Smooth muscle cell (in vitro differentiated cells): Measurements from ENCODE around the gene HIVEP3. TPM values are rescaled to one million over a fixed set of nuclear protein-coding genes. Genes with fewer than 3 reads are reported as not detected.

Experiments
- DNase-seq: peaks from one replicate; lab custom pipeline; 2025; ENCODE audit not compliant: unreplicated experiment; lab: John Stamatoyannopoulos, UW
- H2AFZ ChIP-seq: fragments of 200-600 bp; sonication (generic); 2 replicates; pipeline ENCODE4 v1.6.0; 2016; ENCODE audit warnings: antibody characterized with exemption, low read depth, mild to moderate bottlenecking
- H3F3A ChIP-seq: fragments of 200-600 bp; sonication (generic); 2 replicates; pipeline ENCODE4 v1.6.0; 2017; ENCODE audit warnings: antibody characterized with exemption, low read depth
- H3K27ac ChIP-seq: fragments of 200-600 bp; sonication (generic); 2 replicates; pipeline ENCODE4 v1.5.1; 2016; ENCODE audit warnings: low read depth, mild to moderate bottlenecking
- H3K27me3 ChIP-seq: fragments of 200-600 bp; sonication (generic); 2 replicates; pipeline ENCODE4 v1.6.1; 2016; ENCODE audit warnings: low read depth, mild to moderate bottlenecking
- H3K36me3 ChIP-seq: fragments of 200-600 bp; sonication (generic); 2 replicates; pipeline ENCODE4 v1.5.1; 2016; ENCODE audit warnings: low read depth
- H3K4me1 ChIP-seq: fragments of 200-600 bp; sonication (generic); 2 replicates; pipeline ENCODE4 v1.5.1; 2016; ENCODE audit warnings: low read depth
- H3K4me2 ChIP-seq: fragments of 200-600 bp; sonication (generic); 2 replicates; pipeline ENCODE4 v1.6.0; 2016; ENCODE audit warnings: mild to moderate bottlenecking
- H3K4me3 ChIP-seq: fragments of 200-600 bp; sonication (generic); 2 replicates; pipeline ENCODE4 v1.5.1; 2016; ENCODE audit warnings: mild to moderate bottlenecking
- H3K79me2 ChIP-seq: fragments of 200-600 bp; sonication (generic); 2 replicates; pipeline ENCODE4 v1.6.0; 2016; ENCODE audit warnings: low read depth, mild to moderate bottlenecking
- H3K9ac ChIP-seq: fragments of 200-600 bp; sonication (generic); 2 replicates; pipeline ENCODE4 v1.6.0; 2016; ENCODE audit warnings: low read depth
- H3K9me3 ChIP-seq: fragments of 200-600 bp; sonication (generic); replicated peaks from 2 replicates; pipeline ENCODE4 v1.5.1; 2016; ENCODE audit warnings: low read depth
- H4K20me1 ChIP-seq: fragments of 200-600 bp; sonication (generic); 2 replicates; pipeline ENCODE4 v1.6.0; 2016; ENCODE audit warnings: low read depth
- CTCF ChIP-seq: fragments of 200-600 bp; sonication (generic); IDR thresholded peaks from 2 replicates; pipeline ENCODE4 v1.5.1; 2017; ENCODE audit warnings: borderline replicate concordance, mild to moderate bottlenecking, antibody characterized with exemption; ENCODE audit not compliant: insufficient read depth, poor library complexity, severe bottlenecking
- WGBS: methylation state at CpG from one replicate; pipeline ENCODE4 v1.1.7; 2016; ENCODE audit warnings: low lambda C conversion rate; 5-methylcytosine and 5-hydroxymethylcytosine counted together
- polyA plus RNA-seq: library from polyadenylated mRNA; unstranded; fragments of >200 nt; fragmentation: Nextera tagmentation; extraction: Ambion mirVana; gene quantifications from 2 replicates; pipeline ENCODE4 v1.2.1, GENCODE V29; 2016
- total RNA-seq: library from RNA; depleted of rRNA; stranded (reverse); fragments of >200 nt; gene quantifications from 2 replicates; pipeline ENCODE4 v1.2.3, GENCODE V29; 2014

The HIVEP3 gene
- total and polyA plus RNA-seq, 2 experiments from 2014 or later, result 2.1 to 6.4 TPM

- no peak for DNase-seq
- H3K27ac ChIP-seq, result peak overlapping the region; percentile 97
- no peaks in the 10 kb centered on the region for H4K20me1 ChIP-seq
- no peaks in the 10 kb centered on the region for H3K27me3 ChIP-seq
- peaks cover 47% of the 10 kb centered on the region for H3K79me2 ChIP-seq
- H3K36me3 ChIP-seq, result no peaks in the 10 kb centered on the region
- H3K4me2 ChIP-seq, result peak overlapping the region; percentile 57
- no peak overlapping the region for H3K4me3 ChIP-seq
- WGBS, result 69% methylated on average over 11 of the region's 12 CpGs
- no peaks in the 10 kb centered on the region for H3K9me3 ChIP-seq
- no peaks in the 10 kb centered on the region for H3K4me1 ChIP-seq
- no peaks in the 10 kb centered on the region for H3F3A ChIP-seq
- TF ChIP-seq CTCF, result no peak
- H2AFZ ChIP-seq, result no peak overlapping the region
- no peak overlapping the region for H3K9ac ChIP-seq
These were observed 278.5 kb downstream of the HIVEP3 start for GRCh38 chr1:41640141-41640751.

- H3K27me3 ChIP-seq, result no peaks in the 10 kb centered on the region
- H3K27ac ChIP-seq, result peak overlapping the region; percentile 97
- DNase-seq, result no peak
- peak overlapping the region; percentile 87 for H3K9ac ChIP-seq
- no peaks in the 10 kb centered on the region for H3K4me1 ChIP-seq
- TF ChIP-seq CTCF, result no peak
- peak overlapping the region; percentile 57 for H3K4me2 ChIP-seq
- no peaks in the 10 kb centered on the region for H3K36me3 ChIP-seq
- no peaks in the 10 kb centered on the region for H3F3A ChIP-seq
- no peak overlapping the region for H2AFZ ChIP-seq
- H4K20me1 ChIP-seq, result no peaks in the 10 kb centered on the region
- peaks cover 50% of the 10 kb centered on the region for H3K79me2 ChIP-seq
- H3K4me3 ChIP-seq, result no peak overlapping the region
- 41% methylated on average over 10 of the region's 10 CpGs for WGBS
- no peaks in the 10 kb centered on the region for H3K9me3 ChIP-seq
These were observed 279.3 kb downstream of the HIVEP3 start for GRCh38 chr1:41639332-41639936.

- no peaks in the 10 kb centered on the region for H3K36me3 ChIP-seq
- H3K4me3 ChIP-seq, result no peak overlapping the region
- no peaks in the 10 kb centered on the region for H3K27me3 ChIP-seq
- peak overlapping the region; percentile 87 for H3K9ac ChIP-seq
- peaks cover 7% of the 10 kb centered on the region for H3K4me1 ChIP-seq
- no peak for TF ChIP-seq CTCF
- no peak overlapping the region for H2AFZ ChIP-seq
- WGBS, result 94% methylated on average over 4 of the region's 4 CpGs
- peak overlapping the region; percentile 97 for H3K27ac ChIP-seq
- H3K4me2 ChIP-seq, result peak overlapping the region; percentile 57
- H3K9me3 ChIP-seq, result no peaks in the 10 kb centered on the region
- no peaks in the 10 kb centered on the region for H3F3A ChIP-seq
- H4K20me1 ChIP-seq, result no peaks in the 10 kb centered on the region
- no peak for DNase-seq
- peaks cover 52% of the 10 kb centered on the region for H3K79me2 ChIP-seq
These were observed 280.4 kb downstream of the HIVEP3 start for GRCh38 chr1:41638086-41639024.
